ENCODE results near the gene CDCP2.

GRCh38 chr1:54153535-54154439 is 987 bp upstream of the CDCP2 start:
- TF ChIP-seq CTCF (IDR thresholded peaks at IDR 0.05) (no peak), SMAD4 (CRISPR knock-in tag; IDR thresholded peaks at IDR 0.05) (no peak), TEAD4 (CRISPR knock-in tag; IDR thresholded peaks at IDR 0.05) (no peak), RELA (CRISPR knock-in tag; IDR thresholded peaks at IDR 0.05; ENCODE audit: borderline replicate concordance) (no peak), CREB1 (CRISPR knock-in tag; IDR thresholded peaks at IDR 0.05) (no peak), ESRRA (CRISPR knock-in tag; IDR thresholded peaks at IDR 0.05; ENCODE audit: borderline replicate concordance) (no peak), PRRX2 (CRISPR knock-in tag; IDR thresholded peaks at IDR 0.05) (no peak), ZBTB43 (CRISPR knock-in tag; IDR thresholded peaks at IDR 0.05) (no peak)

Measured in WTC11 (cell line).